Vagina (tissue), 2 donors: ENCODE measurements around the gene CREB3L2.

Experiments used
- CTCF ChIP-seq, 3 experiments: fragments of 450-650 bp in 2 of 3; fragments of 200-600 bp in 1 of 3; sonication (generic) in 1 of 3; IDR thresholded peaks; one replicate each; pipeline ENCODE4 v1.5.1; 2017 to 2019; ENCODE audit warnings: antibody characterized with exemption in 3 of 3, mild to moderate bottlenecking in 2 of 3, moderate library complexity in 2 of 3
- POLR2A ChIP-seq, 2 donors: fragments of 450-650 bp; IDR thresholded peaks; one replicate each; pipeline ENCODE4 v1.6.1; 2017; ENCODE audit warnings: antibody characterized with exemption in 2 of 2, mild to moderate bottlenecking in 2 of 2, moderate library complexity in 2 of 2
- POLR2AphosphoS5 ChIP-seq, 2 donors: sonication (generic); formaldehyde crosslinking; IDR thresholded peaks; one replicate each; pipeline ENCODE4 v1.9.0; 2017; ENCODE audit warnings: antibody characterized with exemption in 2 of 2, mild to moderate bottlenecking in 2 of 2, low read depth in 1 of 2; ENCODE audit not compliant: insufficient read depth in 1 of 2

- TF ChIP-seq CTCF (IDR thresholded peaks at IDR 0.05) (no peak), POLR2AphosphoS5 (IDR thresholded peaks at IDR 0.05; ENCODE audit: insufficient read depth in 1 of 2, low read depth in 1 of 2) (no peak), POLR2A (IDR thresholded peaks at IDR 0.05) (no peak)
These were observed 151.3 kb downstream of the CREB3L2 start for GRCh38 chr7:137850571-137850970.
